Adipose tissue (tissue), 3 donors: ENCODE measurements around the gene FHAD1. TPM values are rescaled to one million over a fixed set of nuclear protein-coding genes. Genes with fewer than 3 reads are reported as not detected.
"Not testable (repeated sequence)": the region's sequence is repeated elsewhere in the genome, so short reads cannot be mapped to it uniquely, and the experiment has no call there.

Source experiments
- H3K27ac ChIP-seq: one replicate; pipeline ENCODE4 v1.5.1; 2013; ENCODE audit warnings: low read depth, low read length
- WGBS, 3 donors: extraction: QIAGEN DNeasy Blood & Tissue Kit; methylation state at CpG; one replicate each; pipeline ENCODE4 v1.1.7; 2013; 5-methylcytosine and 5-hydroxymethylcytosine counted together
- polyA plus RNA-seq, 3 donors: library from polyadenylated mRNA; stranded (reverse); fragments of 200-250 nt; gene quantifications; one replicate each; pipeline ENCODE4 v1.2.3, GENCODE V29; 2013
- donor health status: healthy with polysubstance abuse.
- donor health status: Bipolar disorder and iron deficiency.
- donor health status: healthy.

FHAD1 gene
- polyA plus RNA-seq, 3 donors, result 0.11 to 0.30 (median 0.19) TPM

- not testable (repeated sequence) for H3K27ac ChIP-seq
- WGBS, 3 donors, result 84 to 88% (median 87%) methylated on average over 11 of the region's 11 CpGs
These were observed 181.2 kb downstream of the FHAD1 start for GRCh38 chr1:15428252-15428651.

GRCh38 chr1:15428815-15429435 is 181.9 kb downstream of the FHAD1 start:
- WGBS, 3 donors, result 82 to 91% (median 87%) methylated on average over 15 to 18 of the region's 18 CpGs
- no peak overlapping the region for H3K27ac ChIP-seq

GRCh38 chr1:15429701-15430149 is 182.7 kb downstream of the FHAD1 start:
- WGBS, 3 donors, result 60 to 75% (median 73%) methylated on average over 19 of the region's 19 CpGs
- no peak overlapping the region for H3K27ac ChIP-seq

DNA sequence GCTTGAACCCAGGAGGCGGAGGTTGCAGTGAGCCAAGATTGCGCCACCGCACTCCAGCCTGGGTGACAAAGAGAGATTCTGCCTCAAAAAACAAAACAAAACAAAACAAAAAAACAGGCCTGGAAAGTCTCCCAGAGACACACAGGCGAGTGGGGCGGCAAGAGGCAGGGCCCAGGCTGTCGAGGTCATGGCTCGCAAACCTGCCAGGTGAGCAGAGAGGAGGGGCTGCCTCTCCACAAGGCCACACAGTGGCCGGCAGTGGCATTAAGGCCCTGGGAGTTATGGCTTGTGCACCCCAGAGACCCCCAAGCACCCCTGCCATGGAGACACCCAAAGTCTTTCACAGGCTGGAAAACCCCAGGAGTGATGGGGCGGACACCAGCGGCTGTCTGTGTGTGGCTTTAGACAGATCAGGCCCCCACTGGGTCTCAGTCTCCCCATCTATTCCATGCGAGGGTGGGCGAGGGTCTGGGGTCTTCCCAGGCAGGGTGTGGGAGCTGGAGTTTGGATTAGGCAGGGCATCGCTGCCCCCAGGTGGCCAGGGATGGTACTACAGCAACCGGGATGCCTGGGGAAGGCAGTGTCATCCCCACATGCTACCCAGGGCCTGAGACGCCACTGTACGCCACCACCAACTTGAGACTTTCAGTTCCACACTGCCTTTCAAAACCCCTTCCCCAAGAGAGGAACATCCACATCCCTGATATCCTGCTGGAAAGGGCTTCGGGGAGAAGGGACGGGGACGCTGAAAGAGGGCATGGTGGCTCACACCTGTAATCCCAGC is 184.0 kb downstream of the FHAD1 start:
- H3K27ac ChIP-seq, result no peak overlapping the region
- WGBS, 3 donors, result 38 to 62% (median 60%) methylated on average over 19 of the region's 19 CpGs

DNA sequence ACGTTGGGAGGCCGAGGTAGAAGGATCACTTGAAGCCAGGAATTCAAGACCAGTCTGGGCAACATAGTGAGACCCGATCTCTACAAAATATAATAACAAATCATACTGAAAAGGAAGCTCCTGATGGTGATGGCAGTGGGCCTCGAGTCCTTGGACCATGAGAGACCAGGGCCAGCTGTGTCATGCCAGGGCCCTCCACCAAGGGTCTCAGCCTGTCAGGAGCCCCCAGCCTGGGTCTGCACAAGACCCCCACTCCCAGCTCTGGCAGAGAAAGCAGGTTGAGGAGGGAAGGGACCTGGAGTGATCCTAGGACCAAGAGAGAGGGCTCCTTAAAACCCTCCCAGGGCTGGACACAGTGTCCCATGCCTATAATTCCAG is 184.5 kb downstream of the FHAD1 start:
- H3K27ac ChIP-seq, result no peak overlapping the region
- 53 to 85% (median 83%) methylated on average over 4 of the region's 4 CpGs for WGBS, 3 donors

GRCh38 chr1:15432324-15432723 is 185.3 kb downstream of the FHAD1 start:
- H3K27ac ChIP-seq, result no peak overlapping the region
- 31 to 78% (median 63%) methylated on average over 9 of the region's 9 CpGs for WGBS, 3 donors

GRCh38 chr1:15433471-15433870 is 186.4 kb downstream of the FHAD1 start:
- WGBS, 3 donors, result 62 to 94% (median 87%) methylated on average over 9 of the region's 9 CpGs
- H3K27ac ChIP-seq, result no peak overlapping the region

GRCh38 chr1:15434739-15435138 is 187.7 kb downstream of the FHAD1 start:
- WGBS, 3 donors, result 34 to 60% (median 40%) methylated on average over 8 of the region's 8 CpGs
- not testable (repeated sequence) for H3K27ac ChIP-seq

- 77 to 94% (median 93%) methylated on average over 17 of the region's 17 CpGs for WGBS, 3 donors
- H3K27ac ChIP-seq, result no peak overlapping the region
These were observed 188.4 kb downstream of the FHAD1 start for GRCh38 chr1:15435239-15436077.

- H3K27ac ChIP-seq, result no peak overlapping the region
- 76 to 96% (median 96%) methylated on average over 6 of the region's 6 CpGs for WGBS, 3 donors
These were observed 189.9 kb downstream of the FHAD1 start for GRCh38 chr1:15436881-15437442.

DNA sequence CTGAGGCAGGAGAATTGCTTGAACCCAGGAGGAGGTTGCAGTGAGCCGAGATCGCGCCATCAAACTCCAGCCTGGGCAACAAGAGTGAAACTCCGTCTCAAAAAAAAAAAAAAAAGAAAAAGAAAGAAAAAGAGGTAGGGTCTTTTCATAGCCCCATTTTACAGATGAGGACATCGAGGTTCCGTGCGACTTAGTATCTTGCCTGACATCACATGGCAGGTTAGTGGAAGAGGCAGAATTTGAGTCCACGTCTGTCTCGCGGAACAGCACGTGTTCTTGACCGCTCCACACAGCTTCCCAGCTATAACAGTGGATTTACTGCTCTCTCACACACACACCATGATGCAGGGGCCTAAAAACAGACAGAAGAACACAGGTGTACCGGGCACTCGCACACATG is 192.3 kb downstream of the FHAD1 start:
- no peak overlapping the region for H3K27ac ChIP-seq
- WGBS, 3 donors, result 37 to 97% (median 94%) methylated on average over 14 of the region's 14 CpGs

- WGBS, 3 donors, result 37 to 91% (median 86%) methylated on average over 13 of the region's 13 CpGs
- no peak overlapping the region for H3K27ac ChIP-seq
These were observed 193.3 kb downstream of the FHAD1 start for GRCh38 chr1:15440357-15440756.

DNA sequence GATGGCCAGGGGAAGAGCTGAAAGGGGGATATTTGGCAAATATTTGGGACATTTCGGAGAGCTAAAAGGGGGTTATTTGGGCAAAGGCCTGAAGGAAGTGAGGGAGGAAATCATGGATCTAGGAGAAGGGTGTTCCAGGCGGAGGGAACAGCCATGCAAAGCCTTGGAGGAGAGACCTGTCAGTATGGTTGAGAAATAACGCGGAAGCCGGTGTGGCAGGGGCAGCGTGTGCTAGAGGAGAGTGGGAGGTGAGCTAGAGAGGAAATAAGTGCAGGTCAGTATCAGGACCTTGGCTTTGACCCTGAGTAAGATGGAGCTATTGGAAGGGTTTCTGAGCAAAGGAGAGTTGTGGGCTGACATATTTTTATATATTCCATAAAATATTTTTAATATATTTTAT is 194.2 kb downstream of the FHAD1 start:
- WGBS, 3 donors, result 44 to 79% (median 72%) methylated on average over 6 of the region's 6 CpGs
- H3K27ac ChIP-seq, result no peak overlapping the region

- WGBS, 3 donors, result 45 to 95% (median 93%) methylated on average over 8 of the region's 8 CpGs
- H3K27ac ChIP-seq, result no peak overlapping the region
These were observed 195.1 kb downstream of the FHAD1 start for GRCh38 chr1:15442119-15442518.

GRCh38 chr1:15442759-15443158 is 195.7 kb downstream of the FHAD1 start:
- WGBS, 3 donors, result 40 to 93% (median 86%) methylated on average over 5 of the region's 5 CpGs

DNA sequence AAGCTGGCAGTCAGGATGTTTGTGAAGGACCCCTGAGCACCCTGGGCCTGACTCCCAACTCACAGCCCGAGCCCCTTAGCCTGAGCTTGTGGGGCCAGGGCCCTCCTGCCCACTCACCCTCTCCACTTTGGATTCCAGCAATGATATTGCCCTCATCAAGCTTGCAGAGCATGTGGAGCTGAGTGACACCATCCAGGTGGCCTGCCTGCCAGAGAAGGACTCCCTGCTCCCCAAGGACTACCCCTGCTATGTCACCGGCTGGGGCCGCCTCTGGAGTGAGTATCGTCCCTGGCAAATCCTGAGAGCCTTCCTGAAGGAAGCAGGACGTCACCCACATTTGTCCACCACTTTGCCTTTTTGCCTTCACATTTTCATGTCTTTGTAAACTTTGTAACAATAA is 196.3 kb downstream of the FHAD1 start:
- WGBS, 3 donors, result 40 to 87% (median 70%) methylated on average over 5 of the region's 5 CpGs

More at GRCh38 chr1:15442759-15443158, 195.7 kb downstream of the FHAD1 start:
- H3K27ac ChIP-seq, result no peak overlapping the region

GRCh38 chr1:15444468-15445389 is 197.7 kb downstream of the FHAD1 start:
- WGBS, 3 donors, result 44 to 75% (median 72%) methylated on average over 17 of the region's 17 CpGs

More for the DNA sequence above, 196.3 kb downstream of the FHAD1 start:
- no peak overlapping the region for H3K27ac ChIP-seq

More at GRCh38 chr1:15444468-15445389, 197.7 kb downstream of the FHAD1 start:
- no peak overlapping the region for H3K27ac ChIP-seq
